ENCODE data around the gene PTPRD. TPM values are rescaled to one million over a fixed set of nuclear protein-coding genes. Genes with fewer than 3 reads are reported as not detected.

The PTPRD gene
- total RNA-seq, 2 donors from 2014 or later, result 19.6 to 101 TPM

GRCh38 chr9:9410736-9411135, 1202.1 kb downstream of the PTPRD start:
- Histone ChIP-seq H3K4me1 (ENCODE audit: control insufficient read depth in 1 of 2, low read depth in 2 of 2) (no peaks in the 10 kb centered on the region), H3K27me3 (replicated peaks; ENCODE audit: insufficient read depth) (no peaks in the 10 kb centered on the region), H3K9me3 (no peaks in the 10 kb centered on the region), H3K4me3 (no peak overlapping the region), H3K27ac (no peak overlapping the region), H3K36me3 (no peaks in the 10 kb centered on the region)
- DNase-seq (ENCODE audit: low spot score), result no peak
- ATAC-seq (ENCODE audit: insufficient number of reproducible peaks, low FRiP score, low read depth), result no peak
- no peak for TF ChIP-seq CTCF (IDR thresholded peaks at IDR 0.05)

- H3K9me3 ChIP-seq, result no peaks in the 10 kb centered on the region
- no peak overlapping the region for H3K4me3 ChIP-seq
- H3K27ac ChIP-seq, result no peak overlapping the region
- H3K4me1 ChIP-seq (ENCODE audit: control insufficient read depth in 1 of 2, low read depth in 2 of 2), result no peaks in the 10 kb centered on the region
- H3K36me3 ChIP-seq, result no peaks in the 10 kb centered on the region
- no peak for DNase-seq (ENCODE audit: low spot score)
- TF ChIP-seq CTCF (IDR thresholded peaks at IDR 0.05), result no peak
- H3K27me3 ChIP-seq (replicated peaks; ENCODE audit: insufficient read depth), result no peaks in the 10 kb centered on the region
- no peak for ATAC-seq (ENCODE audit: insufficient number of reproducible peaks, low FRiP score, low read depth)
Observed at GRCh38 chr9:9399982-9400381, 1212.8 kb downstream of the PTPRD start.

GRCh38 chr9:9396518-9396917, 1216.3 kb downstream of the PTPRD start:
- H3K27ac ChIP-seq, result no peak overlapping the region
- H3K4me1 ChIP-seq (ENCODE audit: control insufficient read depth in 1 of 2, low read depth in 2 of 2), result no peaks in the 10 kb centered on the region
- no peak for ATAC-seq (ENCODE audit: insufficient number of reproducible peaks, low FRiP score, low read depth)
- no peaks in the 10 kb centered on the region for H3K36me3 ChIP-seq
- no peak for DNase-seq (ENCODE audit: low spot score)
- no peak for TF ChIP-seq CTCF (IDR thresholded peaks at IDR 0.05)
- no peaks in the 10 kb centered on the region for H3K27me3 ChIP-seq (replicated peaks; ENCODE audit: insufficient read depth)
- no peaks in the 10 kb centered on the region for H3K9me3 ChIP-seq
- no peak overlapping the region for H3K4me3 ChIP-seq

- no peak for ATAC-seq (ENCODE audit: insufficient number of reproducible peaks, low FRiP score, low read depth)
Observed at GRCh38 chr9:9395539-9395938, 1217.3 kb downstream of the PTPRD start.

GRCh38 chr9:9392755-9393154, 1220.0 kb downstream of the PTPRD start:
- ATAC-seq (ENCODE audit: insufficient number of reproducible peaks, low FRiP score, low read depth), result no peak
- TF ChIP-seq CTCF (IDR thresholded peaks at IDR 0.05), result no peak
- H3K27ac ChIP-seq, result no peak overlapping the region
- H3K4me3 ChIP-seq, result no peak overlapping the region
- H3K27me3 ChIP-seq (replicated peaks; ENCODE audit: insufficient read depth), result no peaks in the 10 kb centered on the region
- no peaks in the 10 kb centered on the region for H3K9me3 ChIP-seq
- H3K4me1 ChIP-seq (ENCODE audit: control insufficient read depth in 1 of 2, low read depth in 2 of 2), result no peaks in the 10 kb centered on the region
- DNase-seq (ENCODE audit: low spot score), result no peak
- no peaks in the 10 kb centered on the region for H3K36me3 ChIP-seq

More at GRCh38 chr9:9395539-9395938, 1217.3 kb downstream of the PTPRD start:
- Histone ChIP-seq H3K4me3 (no peak overlapping the region), H3K36me3 (no peaks in the 10 kb centered on the region), H3K27me3 (replicated peaks; ENCODE audit: insufficient read depth) (no peaks in the 10 kb centered on the region), H3K9me3 (no peaks in the 10 kb centered on the region), H3K4me1 (ENCODE audit: control insufficient read depth in 1 of 2, low read depth in 2 of 2) (no peaks in the 10 kb centered on the region), H3K27ac (no peak overlapping the region)
- DNase-seq (ENCODE audit: low spot score), result no peak
- no peak for TF ChIP-seq CTCF (IDR thresholded peaks at IDR 0.05)
